Measurements from ENCODE around the gene KRT9. TPM values are rescaled to one million over a fixed set of nuclear protein-coding genes. Genes with fewer than 3 reads are reported as not detected.
"Not testable (repeated sequence)": the region's sequence is repeated elsewhere in the genome, so short reads cannot be mapped to it uniquely, and the experiment has no call there.

The KRT9 gene
- total RNA-seq, 2 experiments from 2014 or later: not detected

DNA sequence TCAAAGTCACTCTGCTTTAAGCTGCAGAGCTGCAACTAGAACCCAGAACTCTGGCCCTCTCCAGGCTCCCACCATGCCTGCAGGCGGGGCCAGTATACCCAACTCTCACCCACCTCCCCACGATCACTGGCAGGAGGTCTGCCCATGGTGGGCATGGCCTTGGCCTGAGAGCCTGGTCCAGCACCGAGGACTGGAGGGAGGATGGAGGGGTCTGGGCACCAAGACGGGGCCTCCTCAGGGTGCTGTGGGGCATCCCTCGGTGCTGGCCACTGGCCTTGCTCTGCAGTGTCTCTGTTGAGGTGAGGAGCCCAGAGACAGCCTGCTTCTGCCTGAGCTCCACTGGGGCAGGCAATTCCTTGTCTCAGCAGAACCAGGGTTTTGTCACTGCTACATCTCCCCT lies 42.2 kb upstream of the KRT9 start:
- Mint-ChIP-seq H3K9me3 (no peaks in the 10 kb centered on the region), H3K4me3 (no peak overlapping the region), H3K27ac (no peak overlapping the region), H3K4me1 (no peaks in the 10 kb centered on the region), H3K36me3 (no peaks in the 10 kb centered on the region), H3K27me3 (peaks cover 7% of the 10 kb centered on the region)
- ATAC-seq (ENCODE audit: low read depth): no peak
- POLR2A ChIA-PET: no interaction called here
- DNase-seq: no peak

GRCh38 chr17:41613277-41614082 lies 41.6 kb upstream of the KRT9 start:
- ATAC-seq (ENCODE audit: low read depth) (no peak), DNase-seq (no peak)
- no peaks in the 10 kb centered on the region for H3K36me3 Mint-ChIP-seq
- POLR2A ChIA-PET: no interaction called here
- H3K27me3 Mint-ChIP-seq: peaks cover 12% of the 10 kb centered on the region
- H3K4me3 Mint-ChIP-seq: no peak overlapping the region
- H3K4me1 Mint-ChIP-seq: no peaks in the 10 kb centered on the region
- H3K27ac Mint-ChIP-seq: no peak overlapping the region
- no peaks in the 10 kb centered on the region for H3K9me3 Mint-ChIP-seq

DNA sequence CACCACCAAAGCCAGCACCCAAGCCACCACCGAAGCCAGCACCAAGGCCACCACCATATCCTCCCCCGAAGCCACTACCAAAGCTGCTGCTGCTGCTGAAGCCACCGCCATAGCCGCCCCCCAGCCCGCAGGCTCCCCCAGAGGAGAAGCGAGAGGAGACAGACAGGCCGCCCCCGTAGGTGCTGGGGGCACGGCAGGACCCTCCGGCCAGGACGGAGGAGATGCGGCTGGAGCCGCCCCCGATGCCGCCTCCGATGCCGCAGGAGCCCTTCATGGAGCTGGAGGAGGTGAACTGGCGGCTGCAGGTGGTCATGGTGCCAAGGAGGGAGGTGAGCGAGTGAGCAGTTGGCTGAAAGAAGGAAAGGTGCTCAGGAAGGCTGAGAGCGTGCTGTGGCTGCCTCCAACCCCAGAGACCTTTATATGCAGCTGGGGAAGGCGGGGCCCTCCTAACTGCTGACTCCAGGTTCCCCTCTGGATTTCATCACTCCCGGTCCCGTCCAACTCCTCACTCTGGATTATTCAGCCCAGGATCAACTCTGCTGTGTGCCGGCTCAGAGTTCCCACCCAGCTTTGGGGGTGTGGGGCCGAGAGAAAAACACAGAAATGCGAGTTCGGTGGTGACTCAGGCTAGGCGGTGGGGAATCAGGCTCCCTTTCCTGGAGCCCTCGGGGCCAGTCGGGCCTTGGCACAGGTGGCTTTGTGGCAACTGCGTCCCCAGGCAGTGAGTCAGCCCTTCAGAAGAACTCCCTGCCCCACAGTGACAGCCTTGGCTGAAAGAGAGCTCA lies 40.7 kb upstream of the KRT9 start, which contains the start of gene KRT16:
Gene KRT16, minus strand, starts transcription at position 392 of the 785 bp plus-strand sequence. Its CDS starts 79 bp downstream, at position 313.
- DNase-seq; ATAC-seq (ENCODE audit: low read depth); H3K4me3 Mint-ChIP-seq; H3K36me3 Mint-ChIP-seq; H3K4me1 Mint-ChIP-seq; H3K9me3 Mint-ChIP-seq; H3K27ac Mint-ChIP-seq; POLR2A ChIA-PET: not testable (repeated sequence)
- H3K27me3 Mint-ChIP-seq: peaks cover 12% of the 10 kb centered on the region

GRCh38 chr17:41610965-41611640 lies 39.2 kb upstream of the KRT9 start:
- H3K27me3 Mint-ChIP-seq: peaks cover 15% of the 10 kb centered on the region
- peaks cover 13% of the 10 kb centered on the region for H3K9me3 Mint-ChIP-seq
- peaks cover 5% of the 10 kb centered on the region for H3K36me3 Mint-ChIP-seq
- H3K4me3 Mint-ChIP-seq: no peak overlapping the region
- no peaks in the 10 kb centered on the region for H3K4me1 Mint-ChIP-seq
- H3K27ac Mint-ChIP-seq: no peak overlapping the region
- POLR2A ChIA-PET: no interaction called here
- ATAC-seq (ENCODE audit: low read depth): no peak
- no peak for DNase-seq

DNA sequence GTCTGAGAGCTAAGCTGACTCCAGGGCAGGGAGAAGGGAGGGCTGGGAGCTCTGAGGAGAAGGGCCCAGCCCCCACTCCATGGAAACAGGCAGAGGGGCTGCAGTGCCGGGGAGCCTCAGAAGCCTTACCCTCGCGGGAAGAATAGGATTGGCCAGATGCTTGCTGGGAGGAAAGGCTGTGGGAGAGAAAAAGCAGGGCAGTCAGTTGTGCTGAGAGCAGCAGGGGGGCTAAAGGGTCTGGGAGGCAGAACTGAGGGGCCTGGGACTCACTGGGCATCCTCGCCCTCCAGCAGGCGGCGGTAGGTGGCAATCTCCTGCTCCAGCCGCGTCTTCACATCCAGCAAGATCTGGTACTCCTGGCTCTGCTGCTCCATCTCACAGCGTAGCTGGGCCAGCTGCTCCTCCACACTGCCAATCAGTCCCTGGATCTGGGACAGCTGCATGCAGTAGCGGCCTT lies 38.2 kb upstream of the KRT9 start:
- ATAC-seq (ENCODE audit: low read depth); H3K36me3 Mint-ChIP-seq; DNase-seq; H3K27ac Mint-ChIP-seq; H3K4me3 Mint-ChIP-seq; POLR2A ChIA-PET; H3K4me1 Mint-ChIP-seq: not testable (repeated sequence)
- Mint-ChIP-seq H3K27me3 (peaks cover 19% of the 10 kb centered on the region), H3K9me3 (peaks cover 16% of the 10 kb centered on the region)

DNA sequence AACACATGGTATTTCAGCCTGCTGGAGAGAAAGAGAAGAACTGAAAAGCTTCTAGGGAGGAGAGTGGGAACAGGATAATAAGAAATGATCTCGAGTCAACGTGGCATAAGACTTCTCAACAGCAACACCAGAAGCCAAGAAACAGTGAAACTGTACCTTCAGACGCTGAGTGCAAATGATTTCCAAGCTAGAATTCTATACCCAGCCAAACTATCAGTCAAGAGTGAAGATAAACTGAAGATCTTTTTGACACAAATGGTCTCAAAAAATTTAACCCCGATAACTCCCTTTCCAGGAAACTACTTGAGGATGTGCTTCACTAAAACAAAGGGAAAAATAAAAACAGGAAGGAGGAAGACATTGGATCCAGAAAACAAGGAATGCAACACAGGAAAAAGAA lies 35.1 kb upstream of the KRT9 start:
- H3K36me3 Mint-ChIP-seq; H3K4me3 Mint-ChIP-seq; H3K27ac Mint-ChIP-seq; POLR2A ChIA-PET; H3K4me1 Mint-ChIP-seq; DNase-seq; ATAC-seq (ENCODE audit: low read depth): not testable (repeated sequence)
- H3K9me3 Mint-ChIP-seq: peaks cover 16% of the 10 kb centered on the region
- peaks cover 24% of the 10 kb centered on the region for H3K27me3 Mint-ChIP-seq

DNA sequence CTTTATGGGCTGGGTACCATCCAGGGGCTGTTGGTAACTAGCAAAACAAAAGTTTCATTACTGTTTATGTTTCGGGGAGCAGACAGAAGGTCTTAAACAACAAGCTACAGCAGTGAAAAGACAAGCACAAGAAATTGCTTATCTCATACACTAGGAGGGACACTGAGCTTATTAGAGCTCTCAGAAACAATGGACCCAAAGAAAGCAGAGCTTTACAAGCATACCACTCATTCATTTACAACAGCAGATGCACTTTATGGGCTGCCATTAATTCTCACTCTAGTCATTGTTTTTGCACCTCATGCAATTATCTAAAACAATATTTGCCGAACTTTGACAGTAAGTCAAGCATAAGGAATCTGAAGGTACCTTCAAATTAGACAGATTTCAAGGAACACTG lies 30.7 kb upstream of the KRT9 start:
- Mint-ChIP-seq H3K9me3 (peaks cover 16% of the 10 kb centered on the region), H3K36me3 (peaks cover 5% of the 10 kb centered on the region), H3K27ac (no peak overlapping the region), H3K4me1 (no peaks in the 10 kb centered on the region), H3K4me3 (no peak overlapping the region), H3K27me3 (peaks cover 14% of the 10 kb centered on the region)
- POLR2A ChIA-PET: no interaction called here
- DNase-seq (no peak), ATAC-seq (ENCODE audit: low read depth) (no peak)

GRCh38 chr17:41600318-41600717 lies 28.5 kb upstream of the KRT9 start:
- peaks cover 2% of the 10 kb centered on the region for H3K9me3 Mint-ChIP-seq
- H3K27ac Mint-ChIP-seq: no peak overlapping the region
- H3K36me3 Mint-ChIP-seq: no peaks in the 10 kb centered on the region
- POLR2A ChIA-PET: no interaction called here
- peaks cover 10% of the 10 kb centered on the region for H3K27me3 Mint-ChIP-seq
- H3K4me1 Mint-ChIP-seq: no peaks in the 10 kb centered on the region
- ATAC-seq (ENCODE audit: low read depth): no peak
- H3K4me3 Mint-ChIP-seq: no peak overlapping the region
- DNase-seq: no peak

DNA sequence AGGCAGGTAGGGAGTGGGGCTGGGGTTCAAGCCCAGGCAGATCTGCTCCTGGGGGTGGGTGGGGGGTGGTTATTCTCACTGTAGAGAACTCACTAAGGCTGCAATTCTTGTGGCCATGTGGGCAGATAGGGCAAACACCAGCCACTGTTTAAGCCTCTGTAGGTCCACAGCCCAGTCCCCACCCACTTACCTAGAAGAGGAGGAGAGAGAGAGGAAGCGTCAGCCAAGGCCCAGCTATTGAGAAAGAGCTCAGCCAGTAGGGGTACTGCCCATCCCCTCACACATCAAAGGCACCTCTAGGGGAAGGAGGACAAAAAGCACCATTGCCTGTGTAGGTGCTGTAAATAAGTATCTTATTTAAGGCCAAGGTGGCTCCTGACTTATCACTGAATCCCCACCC lies 27.8 kb upstream of the KRT9 start:
- no peak overlapping the region for H3K4me3 Mint-ChIP-seq
- POLR2A ChIA-PET: no interaction called here
- DNase-seq (no peak), ATAC-seq (ENCODE audit: low read depth) (no peak)
- no peak overlapping the region for H3K27ac Mint-ChIP-seq
- peaks cover 2% of the 10 kb centered on the region for H3K9me3 Mint-ChIP-seq
- H3K4me1 Mint-ChIP-seq: no peaks in the 10 kb centered on the region
- no peaks in the 10 kb centered on the region for H3K36me3 Mint-ChIP-seq
- H3K27me3 Mint-ChIP-seq: peaks cover 13% of the 10 kb centered on the region

DNA sequence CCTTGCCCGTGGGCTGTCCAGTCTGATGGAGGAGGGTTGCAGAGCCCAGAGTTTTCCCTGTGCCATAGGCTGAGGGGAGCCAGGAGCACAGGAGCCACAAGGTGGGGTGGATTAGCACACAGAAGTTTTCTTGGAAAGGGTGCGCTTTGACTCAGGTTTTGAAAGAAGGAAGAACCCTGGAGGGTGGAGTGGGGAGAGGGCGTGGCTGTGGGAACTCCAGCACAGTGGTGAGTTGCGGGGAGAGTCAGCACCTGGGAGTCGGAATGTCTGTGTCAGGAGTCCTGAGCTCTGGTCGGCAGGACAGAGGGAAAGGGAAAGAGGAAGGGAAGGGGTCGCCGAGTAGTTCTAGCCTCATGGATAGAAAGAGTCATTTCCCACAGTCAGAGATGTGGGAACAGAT lies 23.7 kb upstream of the KRT9 start:
- H3K4me1 Mint-ChIP-seq: no peaks in the 10 kb centered on the region
- DNase-seq (no peak), ATAC-seq (ENCODE audit: low read depth) (no peak)
- H3K36me3 Mint-ChIP-seq: no peaks in the 10 kb centered on the region
- peaks cover 2% of the 10 kb centered on the region for H3K9me3 Mint-ChIP-seq
- peaks cover 10% of the 10 kb centered on the region for H3K27me3 Mint-ChIP-seq
- no peak overlapping the region for H3K27ac Mint-ChIP-seq
- POLR2A ChIA-PET: no interaction called here
- no peak overlapping the region for H3K4me3 Mint-ChIP-seq

DNA sequence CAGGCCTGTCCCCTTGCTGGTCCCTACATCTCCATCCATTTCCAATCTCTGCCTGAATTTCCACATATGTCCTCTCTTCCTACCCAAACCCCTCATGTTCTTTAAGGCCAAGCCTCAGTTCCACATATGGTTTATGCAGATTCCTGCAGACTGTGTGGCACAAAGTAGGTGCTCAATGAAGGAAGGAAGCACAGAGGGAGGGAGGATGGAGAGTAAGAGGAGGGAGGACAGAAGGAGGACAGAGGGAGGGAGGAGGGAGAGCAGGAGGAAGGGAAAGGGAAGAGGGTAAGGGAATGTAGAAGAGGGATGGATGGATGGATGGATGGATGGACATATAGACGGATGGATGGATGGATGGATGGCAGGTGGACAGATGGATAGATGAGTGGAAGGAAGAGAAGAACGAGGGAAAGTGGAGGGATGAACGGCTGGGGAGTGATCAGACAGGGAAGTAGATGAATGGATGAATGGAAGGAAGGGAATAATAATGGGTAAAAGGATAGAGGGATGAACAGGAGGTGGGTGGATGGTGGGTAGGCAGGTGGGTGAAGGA lies 22.6 kb upstream of the KRT9 start:
- H3K36me3 Mint-ChIP-seq: no peaks in the 10 kb centered on the region
- no peak for ATAC-seq (ENCODE audit: low read depth)
- no peak overlapping the region for H3K4me3 Mint-ChIP-seq
- POLR2A ChIA-PET: no interaction called here
- H3K27ac Mint-ChIP-seq: no peak overlapping the region
- H3K9me3 Mint-ChIP-seq: peaks cover 2% of the 10 kb centered on the region
- DNase-seq: no peak
- no peaks in the 10 kb centered on the region for H3K4me1 Mint-ChIP-seq
- H3K27me3 Mint-ChIP-seq: peaks cover 9% of the 10 kb centered on the region

DNA sequence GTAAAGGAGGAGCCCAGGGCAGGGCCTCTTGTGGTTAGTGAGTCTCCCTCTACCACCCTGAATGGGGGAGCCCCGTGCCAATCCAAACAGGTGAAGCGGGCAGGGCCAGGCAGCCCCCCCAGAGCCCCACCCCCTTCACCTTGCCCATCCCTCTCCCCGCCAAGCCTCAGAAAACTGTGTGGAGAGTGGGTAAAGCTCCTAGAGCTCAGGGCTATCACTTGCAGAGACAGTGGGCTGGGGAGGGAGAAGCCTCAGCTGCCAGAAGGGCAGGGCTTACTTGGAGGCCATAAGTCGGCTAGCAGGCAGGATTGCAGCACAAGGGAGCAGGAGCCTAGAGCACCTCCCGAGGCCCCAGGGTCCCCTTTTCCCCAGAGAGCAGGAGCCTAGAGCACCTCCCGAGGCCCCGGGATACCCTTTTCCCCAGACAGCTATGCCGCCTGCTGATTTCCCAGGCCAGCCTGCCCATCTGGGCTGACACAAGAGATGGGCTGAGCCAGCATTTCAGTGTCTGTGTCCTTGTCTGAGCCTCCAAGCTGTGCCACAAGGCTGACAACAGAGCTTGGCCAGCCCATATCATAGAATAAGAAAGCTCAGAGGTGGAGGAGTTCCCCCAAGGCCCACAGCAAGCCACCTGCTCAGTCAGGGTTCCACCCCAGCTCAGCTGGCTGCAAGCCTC lies 21.6 kb upstream of the KRT9 start:
- Mint-ChIP-seq H3K4me1 (no peaks in the 10 kb centered on the region), H3K27me3 (peaks cover 9% of the 10 kb centered on the region), H3K4me3 (no peak overlapping the region), H3K27ac (no peak overlapping the region), H3K36me3 (no peaks in the 10 kb centered on the region), H3K9me3 (no peaks in the 10 kb centered on the region)
- ATAC-seq (ENCODE audit: low read depth) (no peak), DNase-seq (no peak)
- POLR2A ChIA-PET: no interaction called here
